Endometrial microvascular endothelial cells (primary cell): ENCODE results near the gene ANKRD26. TPM values are rescaled to one million over a fixed set of nuclear protein-coding genes. Genes with fewer than 3 reads are reported as not detected.
"Not testable (repeated sequence)": the region's sequence is repeated elsewhere in the genome, so short reads cannot be mapped to it uniquely, and the experiment has no call there.

ENCODE experiments used
- in situ Hi-C: cut with HindIII; loops from 2 replicates; pipeline ENCODE4 v1.10.0; 2017; ENCODE audit warnings: low sequenced_read_pairs, low pct_unique_long_range_greater_than_20kb; ENCODE audit errors: inconsistent ontology term
- total RNA-seq: library from RNA; depleted of rRNA; stranded (reverse); fragments of >200 nt; gene quantifications from one replicate; pipeline ENCODE4 v1.2.3, GENCODE V29; 2015; ENCODE audit errors: inconsistent ontology term

ANKRD26 gene
- 4.0 TPM for total RNA-seq

DNA sequence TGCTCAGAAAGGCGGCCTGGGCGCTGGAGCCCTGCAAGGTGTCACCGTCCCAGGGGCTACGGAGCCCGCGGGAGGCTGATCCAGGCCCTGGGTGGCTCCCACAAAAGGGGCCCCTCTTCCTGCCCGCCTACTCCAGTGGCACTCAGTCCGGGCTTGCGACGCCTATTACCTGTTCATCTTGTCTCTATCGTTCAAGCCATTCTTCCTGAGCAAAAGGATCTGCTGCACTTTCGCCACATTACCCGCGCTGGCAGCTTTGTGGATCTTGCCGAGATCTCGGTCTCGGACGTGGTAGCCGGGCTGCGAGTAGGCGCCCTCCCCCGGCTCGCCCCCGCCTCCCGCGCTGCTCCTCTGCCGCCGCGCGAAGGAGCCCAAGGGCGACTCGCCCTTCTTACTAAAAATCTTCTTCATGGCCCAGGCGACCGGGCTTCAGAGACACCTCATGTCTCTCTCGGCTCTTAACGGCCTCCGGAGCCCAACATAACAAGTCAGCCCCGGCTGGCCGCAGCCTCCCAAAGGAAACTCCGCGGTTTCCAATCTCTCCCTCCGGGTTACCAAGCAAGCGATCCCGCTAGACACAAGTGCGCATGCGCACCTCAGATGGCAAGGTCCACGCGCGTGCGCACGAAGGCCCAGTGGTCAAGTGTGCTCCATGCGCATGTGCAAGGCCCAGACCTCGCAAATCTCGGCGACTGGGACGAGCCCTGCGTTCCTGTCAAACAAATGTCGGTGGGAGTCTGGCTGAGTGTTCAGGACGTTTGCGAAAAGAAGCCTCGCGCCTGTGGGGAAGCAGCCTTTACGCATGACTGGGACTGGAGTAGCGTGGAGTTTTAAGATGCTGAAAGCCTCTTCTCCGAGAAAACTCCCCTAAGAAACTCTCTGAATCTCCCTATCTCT lies at the start of gene ANKRD26:
ANKRD26 (minus strand) TSS at position 579 of the 897 bp plus-strand sequence; CDS start at position 411, 168 bp downstream.
- in situ Hi-C loops = no loop called here

GRCh38 chr10:27147701-27148100 lies 47.4 kb upstream of the ANKRD26 start:
- in situ Hi-C loops = no loop called here

DNA sequence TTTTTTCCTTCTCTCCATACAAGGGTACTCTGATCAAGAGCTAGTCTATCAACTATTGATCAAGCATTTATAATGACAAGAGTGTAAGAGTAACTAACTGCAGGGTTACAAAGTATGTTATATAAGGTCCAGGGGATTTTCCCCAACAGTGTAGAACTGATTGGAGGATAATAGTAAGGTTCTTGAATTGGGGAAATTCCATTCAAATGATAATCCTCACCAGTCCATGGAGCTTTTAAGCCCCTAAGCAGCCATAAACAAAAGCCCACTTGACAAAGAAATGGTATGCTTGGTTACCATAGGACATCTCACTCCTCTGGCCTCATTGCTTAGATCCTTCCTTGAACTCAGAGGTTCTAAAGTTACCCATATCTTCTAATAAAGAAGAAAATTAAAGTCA lies 45.6 kb upstream of the ANKRD26 start:
- in situ Hi-C loops = no loop called here

DNA sequence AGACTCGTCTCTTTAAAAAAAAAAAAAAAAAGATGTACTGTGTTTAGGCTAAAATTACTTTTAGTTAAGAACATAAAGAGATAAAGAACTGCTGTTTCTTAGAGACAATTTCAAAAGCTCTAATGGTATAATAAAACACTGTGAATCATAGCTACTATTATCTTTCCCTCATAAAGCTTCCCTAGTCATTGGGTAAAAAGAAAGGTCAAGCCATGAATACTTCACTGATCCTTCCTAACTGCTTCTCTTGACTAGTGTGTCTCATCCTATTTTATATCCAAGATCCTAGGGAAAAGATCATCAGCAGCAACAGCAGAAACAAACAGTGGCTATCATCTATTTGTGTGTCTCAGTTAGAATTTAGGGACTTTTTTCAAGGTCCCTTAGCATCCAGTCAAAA lies 43.4 kb upstream of the ANKRD26 start:
- in situ Hi-C loops = no loop called here

DNA sequence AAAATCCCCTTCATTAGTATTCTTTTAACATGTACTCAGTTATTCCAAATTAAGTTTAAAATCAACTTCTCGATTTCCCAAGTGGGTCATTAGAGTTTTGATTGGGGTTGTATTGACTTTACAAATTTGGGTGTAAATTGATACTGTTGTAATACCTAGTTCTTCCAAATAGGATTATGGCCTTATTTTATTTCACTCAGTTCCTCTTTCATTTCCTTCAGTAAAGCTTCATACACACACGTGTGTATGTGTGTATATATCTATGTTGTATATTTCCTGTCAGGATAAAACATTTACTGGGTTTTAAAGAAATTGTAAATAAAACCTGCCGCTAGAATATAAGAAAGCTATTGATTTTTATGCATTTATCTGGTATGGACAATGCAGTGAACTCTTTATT lies 38.0 kb upstream of the ANKRD26 start:
- in situ Hi-C loops = no loop called here

DNA sequence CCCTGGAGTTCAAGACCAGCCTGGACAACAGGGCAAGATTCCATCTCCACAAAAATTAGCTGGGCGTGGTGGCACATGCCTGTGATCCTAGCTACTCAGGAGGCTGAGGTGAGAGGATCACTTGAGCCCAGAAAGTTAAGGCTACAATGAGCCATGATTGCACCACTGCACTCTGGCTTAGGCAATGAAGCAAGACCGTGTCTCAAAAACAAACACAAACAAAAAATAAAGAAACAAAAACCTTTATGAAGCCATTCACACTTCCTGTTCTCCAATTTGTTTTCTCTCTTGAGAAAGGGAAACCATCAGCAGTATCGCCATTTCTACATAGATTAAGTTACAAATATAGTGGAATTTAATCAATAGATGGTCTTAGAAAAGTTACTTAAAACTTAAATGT lies 34.1 kb upstream of the ANKRD26 start:
- in situ Hi-C loops = no loop called here

GRCh38 chr10:27108165-27108564 lies 7.9 kb upstream of the ANKRD26 start:
- in situ Hi-C loops = no loop called here

GRCh38 chr10:27104919-27105318 lies 4.6 kb upstream of the ANKRD26 start:
- in situ Hi-C loops = no loop called here

- in situ Hi-C loops = no loop called here
Observed at GRCh38 chr10:27100813-27101347, 586 bp upstream of the ANKRD26 start.

- in situ Hi-C loops = no loop called here
Observed at GRCh38 chr10:27099448-27099847, 846 bp downstream of the ANKRD26 start.

- in situ Hi-C loops = no loop called here
Observed at GRCh38 chr10:27088119-27089044, 11.9 kb downstream of the ANKRD26 start.

GRCh38 chr10:27072436-27073114 lies 27.7 kb downstream of the ANKRD26 start:
- in situ Hi-C loops = no loop called here

GRCh38 chr10:27068217-27068891 lies 31.9 kb downstream of the ANKRD26 start:
- in situ Hi-C loops = no loop called here

- in situ Hi-C loops = no loop called here
Observed at GRCh38 chr10:27065084-27065483, 35.2 kb downstream of the ANKRD26 start.

DNA sequence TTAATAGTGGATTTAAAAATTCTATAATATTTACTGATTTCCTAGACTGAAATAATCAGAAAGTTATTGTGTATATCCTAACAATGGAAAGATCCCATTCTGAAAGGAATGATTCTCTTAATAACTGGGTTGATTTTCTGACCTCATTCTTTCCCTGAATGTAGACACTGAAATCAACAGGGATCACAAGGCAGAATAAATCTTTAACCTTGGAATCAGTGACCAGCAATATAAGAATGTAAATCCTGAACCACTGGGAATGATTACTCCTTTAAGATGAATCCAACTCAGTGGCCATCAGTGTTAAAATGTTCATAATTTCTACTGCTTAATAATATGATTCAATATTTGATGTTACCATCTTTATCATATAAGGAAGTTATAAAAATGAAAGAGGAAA lies 47.6 kb downstream of the ANKRD26 start:
- in situ Hi-C loops = no loop called here

- in situ Hi-C loops = not testable (repeated sequence)
Observed at GRCh38 chr10:27045247-27045646, 55.0 kb downstream of the ANKRD26 start.

GRCh38 chr10:27041196-27041595 lies 59.1 kb downstream of the ANKRD26 start:
- in situ Hi-C loops = no loop called here

DNA sequence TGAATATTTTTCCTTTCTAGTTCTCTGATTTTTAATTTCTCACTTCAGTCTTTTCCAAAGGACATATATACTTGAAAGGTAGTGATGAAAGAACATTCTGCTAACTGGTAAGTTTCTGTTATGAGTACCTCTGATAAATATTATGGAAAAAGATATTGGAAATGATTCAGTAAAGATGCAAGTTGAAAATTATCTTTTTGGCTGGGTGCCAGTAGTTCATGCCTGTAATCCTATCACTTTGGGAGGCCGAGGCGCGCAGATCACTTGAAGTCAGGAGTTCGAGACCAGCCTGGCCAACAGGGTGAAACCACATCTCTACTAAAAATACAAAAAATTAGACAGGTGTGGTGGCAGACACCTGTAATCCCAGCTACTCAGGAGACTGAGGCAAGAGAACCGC lies 62.1 kb downstream of the ANKRD26 start:
- in situ Hi-C loops = no loop called here
